HepG2 (cell line): ENCODE data around the gene SETD1A.

Experiments used
- FOSL1 ChIP-seq: sonication (generic); formaldehyde crosslinking; IDR thresholded peaks from 2 replicates; pipeline ENCODE4 v1.9.0; 2021; ENCODE audit warnings: missing genetic modification reagents, borderline replicate concordance
- NR2C2 ChIP-seq: sonication (generic); formaldehyde crosslinking; IDR thresholded peaks from 2 replicates; pipeline ENCODE4 v1.4.0; 2020; ENCODE audit warnings: missing genetic modification reagents, mild to moderate bottlenecking, moderate library complexity, borderline replicate concordance
- POLR2A ChIP-seq, 2 experiments: IDR thresholded peaks; 2 replicates each; pipeline ENCODE4 v1.6.1; 2011; ENCODE audit warnings: low read depth in 2 of 2, low read length in 2 of 2, mild to moderate bottlenecking in 1 of 2, moderate library complexity in 1 of 2; ENCODE audit not compliant: insufficient read depth in 1 of 2
- SALL1 ChIP-seq: sonication (generic); formaldehyde crosslinking; IDR thresholded peaks from 2 replicates; pipeline ENCODE4 v1.8.0; 2022; ENCODE audit warnings: mild to moderate bottlenecking, missing genetic modification reagents
- STAT5B ChIP-seq: sonication (generic); formaldehyde crosslinking; IDR thresholded peaks from 2 replicates; pipeline ENCODE4 v1.4.0; 2020; ENCODE audit warnings: missing genetic modification reagents
- ZBTB43 ChIP-seq: sonication (generic); formaldehyde crosslinking; conservative IDR thresholded peaks from 2 replicates; pipeline ENCODE4 v1.4.0; 2020; ENCODE audit warnings: missing genetic modification reagents

- TF ChIP-seq POLR2A (IDR thresholded peaks at IDR 0.05; ENCODE audit: insufficient read depth in 1 of 2, low read depth in 2 of 2, low read length in 2 of 2), result no peak
- TF ChIP-seq NR2C2 (CRISPR knock-in tag), result no peak
- TF ChIP-seq STAT5B (CRISPR knock-in tag), result no peak
- TF ChIP-seq SALL1 (CRISPR knock-in tag), result no peak
- no peak for TF ChIP-seq FOSL1 (CRISPR knock-in tag)
- TF ChIP-seq ZBTB43, result no peak
These were observed 45.3 kb downstream of the SETD1A start for GRCh38 chr16:31002862-31003341.
